ENCODE data around the gene CCDC102B.

DNA sequence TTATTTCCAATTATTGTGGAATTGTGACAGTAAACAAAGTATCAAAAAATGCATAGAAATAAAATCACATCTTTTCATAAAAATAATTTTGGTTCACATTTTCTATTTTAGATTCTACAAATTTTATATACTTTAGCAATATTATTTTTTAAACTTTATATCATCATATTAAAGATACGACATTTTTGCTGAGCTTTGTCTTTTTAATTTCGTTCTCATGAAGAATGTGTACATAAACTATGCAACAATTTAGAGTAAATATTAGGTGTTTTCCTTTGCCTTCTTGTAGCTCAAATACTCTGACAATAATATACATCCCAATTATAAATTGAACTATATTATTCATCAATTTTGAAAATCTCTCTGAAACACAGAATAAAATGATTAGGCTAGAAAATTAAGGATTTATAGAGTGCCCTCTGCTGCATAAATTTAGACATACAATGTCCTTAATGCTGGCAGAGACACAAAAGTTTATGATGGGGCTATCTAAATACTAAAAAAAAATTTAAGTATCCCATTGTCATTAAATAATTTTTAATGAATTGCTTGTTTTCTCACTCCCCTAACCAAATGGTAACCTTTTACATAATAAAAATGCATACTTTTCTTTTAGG lies 45.7 kb downstream of the CCDC102B start:
- no peak for TF ChIP-seq POLR2AphosphoS5 (IDR thresholded peaks at IDR 0.05; ENCODE audit: low read depth, low read length)
- TF ChIP-seq, protein P1, sequence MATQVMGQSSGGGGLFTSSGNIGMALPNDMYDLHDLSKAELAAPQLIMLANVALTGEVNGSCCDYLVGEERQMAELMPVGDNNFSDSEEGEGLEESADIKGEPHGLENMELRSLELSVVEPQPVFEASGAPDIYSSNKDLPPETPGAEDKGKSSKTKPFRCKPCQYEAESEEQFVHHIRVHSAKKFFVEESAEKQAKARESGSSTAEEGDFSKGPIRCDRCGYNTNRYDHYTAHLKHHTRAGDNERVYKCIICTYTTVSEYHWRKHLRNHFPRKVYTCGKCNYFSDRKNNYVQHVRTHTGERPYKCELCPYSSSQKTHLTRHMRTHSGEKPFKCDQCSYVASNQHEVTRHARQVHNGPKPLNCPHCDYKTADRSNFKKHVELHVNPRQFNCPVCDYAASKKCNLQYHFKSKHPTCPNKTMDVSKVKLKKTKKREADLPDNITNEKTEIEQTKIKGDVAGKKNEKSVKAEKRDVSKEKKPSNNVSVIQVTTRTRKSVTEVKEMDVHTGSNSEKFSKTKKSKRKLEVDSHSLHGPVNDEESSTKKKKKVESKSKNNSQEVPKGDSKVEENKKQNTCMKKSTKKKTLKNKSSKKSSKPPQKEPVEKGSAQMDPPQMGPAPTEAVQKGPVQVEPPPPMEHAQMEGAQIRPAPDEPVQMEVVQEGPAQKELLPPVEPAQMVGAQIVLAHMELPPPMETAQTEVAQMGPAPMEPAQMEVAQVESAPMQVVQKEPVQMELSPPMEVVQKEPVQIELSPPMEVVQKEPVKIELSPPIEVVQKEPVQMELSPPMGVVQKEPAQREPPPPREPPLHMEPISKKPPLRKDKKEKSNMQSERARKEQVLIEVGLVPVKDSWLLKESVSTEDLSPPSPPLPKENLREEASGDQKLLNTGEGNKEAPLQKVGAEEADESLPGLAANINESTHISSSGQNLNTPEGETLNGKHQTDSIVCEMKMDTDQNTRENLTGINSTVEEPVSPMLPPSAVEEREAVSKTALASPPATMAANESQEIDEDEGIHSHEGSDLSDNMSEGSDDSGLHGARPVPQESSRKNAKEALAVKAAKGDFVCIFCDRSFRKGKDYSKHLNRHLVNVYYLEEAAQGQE (IDR thresholded peaks at IDR 0.05; ENCODE audit: insufficient read depth in 1 of 2, low read depth in 2 of 2, low read length in 2 of 2): no peak

All from PFSK-1 (cell line).